ENCODE measurements around the gene KRTAP10-4.

DNA sequence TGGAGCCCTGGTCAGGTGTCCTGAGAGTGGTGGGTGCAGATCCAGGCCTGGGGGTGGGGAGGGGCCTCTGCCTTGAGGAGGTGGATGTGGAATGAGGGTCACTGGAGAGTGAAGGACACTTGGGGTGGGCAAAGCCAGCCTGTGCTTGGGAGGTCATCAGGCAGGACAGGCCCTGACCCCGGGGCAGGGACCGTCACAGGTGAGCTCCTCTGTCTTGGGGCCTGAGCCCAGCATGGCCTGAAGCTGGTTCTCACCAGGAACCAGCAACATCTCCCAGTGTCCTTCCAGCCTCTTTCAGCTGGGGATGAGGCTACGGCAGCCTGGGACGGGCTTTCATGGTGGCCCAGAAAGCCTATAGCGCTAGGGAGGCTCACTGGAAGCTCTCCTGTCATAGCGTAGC lies 21.4 kb upstream of the KRTAP10-4 start:
- TF ChIP-seq, protein P1, sequence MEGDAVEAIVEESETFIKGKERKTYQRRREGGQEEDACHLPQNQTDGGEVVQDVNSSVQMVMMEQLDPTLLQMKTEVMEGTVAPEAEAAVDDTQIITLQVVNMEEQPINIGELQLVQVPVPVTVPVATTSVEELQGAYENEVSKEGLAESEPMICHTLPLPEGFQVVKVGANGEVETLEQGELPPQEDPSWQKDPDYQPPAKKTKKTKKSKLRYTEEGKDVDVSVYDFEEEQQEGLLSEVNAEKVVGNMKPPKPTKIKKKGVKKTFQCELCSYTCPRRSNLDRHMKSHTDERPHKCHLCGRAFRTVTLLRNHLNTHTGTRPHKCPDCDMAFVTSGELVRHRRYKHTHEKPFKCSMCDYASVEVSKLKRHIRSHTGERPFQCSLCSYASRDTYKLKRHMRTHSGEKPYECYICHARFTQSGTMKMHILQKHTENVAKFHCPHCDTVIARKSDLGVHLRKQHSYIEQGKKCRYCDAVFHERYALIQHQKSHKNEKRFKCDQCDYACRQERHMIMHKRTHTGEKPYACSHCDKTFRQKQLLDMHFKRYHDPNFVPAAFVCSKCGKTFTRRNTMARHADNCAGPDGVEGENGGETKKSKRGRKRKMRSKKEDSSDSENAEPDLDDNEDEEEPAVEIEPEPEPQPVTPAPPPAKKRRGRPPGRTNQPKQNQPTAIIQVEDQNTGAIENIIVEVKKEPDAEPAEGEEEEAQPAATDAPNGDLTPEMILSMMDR (IDR thresholded peaks at IDR 0.05; ENCODE audit: poor library complexity): no peak
- TF ChIP-seq EZH2 (IDR thresholded peaks at IDR 0.05; ENCODE audit: borderline replicate concordance): no peak
